ENCODE data around the gene LRRC74B.
A peak's percentile ranks its signal among the peaks of the same experiment; 100 is the strongest.

Gene LRRC74B

GRCh38 chr22:21030621-21031544, 14.9 kb upstream of the LRRC74B start:
- H3K18ac ChIP-seq (ENCODE audit: low read length) = peak overlapping the region; percentile 96
- no peaks in the 10 kb centered on the region for H3K36me3 ChIP-seq (replicated peaks in 1 of 2; ENCODE audit: control insufficient read depth in 2 of 2, insufficient read depth in 2 of 2, low read length in 2 of 2)
- DNase-seq (ENCODE audit: low spot score) = no peak
- no peak overlapping the region for H4K91ac ChIP-seq (ENCODE audit: low read depth, low read length, poor library complexity)
- no peak overlapping the region for H2AFZ ChIP-seq (ENCODE audit: low read length)
- H2BK12ac ChIP-seq (ENCODE audit: low read length) = peak overlapping the region; percentile 89
- no peak overlapping the region for H3K27ac ChIP-seq (replicated peaks; ENCODE audit: low read length)
- peak overlapping the region; percentile 75 for H3K9ac ChIP-seq (ENCODE audit: low read depth, low read length, poor library complexity)
- H2BK15ac ChIP-seq (ENCODE audit: low read length) = peak overlapping the region; percentile 86
- H3K4me3 ChIP-seq (ENCODE audit: low read length in 2 of 2) = no peak overlapping the region
- H3K23ac ChIP-seq (ENCODE audit: low read depth, low read length, poor library complexity) = peak overlapping the region; percentile 93
- peaks cover 1% of the 10 kb centered on the region for H3K79me1 ChIP-seq (ENCODE audit: low read depth, low read length)
- peaks cover 0 to 2% of the 10 kb centered on the region in 2 donors for H3K9me3 ChIP-seq (replicated peaks in 1 of 2; ENCODE audit: control insufficient read depth in 2 of 2, insufficient read depth in 1 of 2, low read depth in 1 of 2, low read length in 2 of 2)
- peaks cover 6 to 18% of the 10 kb centered on the region in 2 donors for H3K4me1 ChIP-seq (ENCODE audit: control insufficient read depth in 2 of 2, insufficient read depth in 1 of 2, low read depth in 1 of 2, low read length in 2 of 2)
- H2AK5ac ChIP-seq (ENCODE audit: low read depth, low read length) = peak overlapping the region; percentile 43
- H3K4ac ChIP-seq (ENCODE audit: low read length) = no peak overlapping the region
- peak overlapping the region; percentile 39 for H3K14ac ChIP-seq (ENCODE audit: low read length)
- no CpG with 5 or more reads among the region's 40 CpGs for WGBS, 2 donors (ENCODE audit: extremely low coverage in 2 of 2, insufficient read length in 2 of 2, insufficient replicate concordance in 1 of 2)
- no peak overlapping the region for H3K4me2 ChIP-seq (ENCODE audit: insufficient read depth, low read length, poor library complexity, severe bottlenecking)
- H2BK5ac ChIP-seq (ENCODE audit: low read length) = peak overlapping the region; percentile 77
- H4K8ac ChIP-seq (ENCODE audit: low read depth, low read length) = no peak overlapping the region
- H3K27me3 ChIP-seq (ENCODE audit: control insufficient read depth in 3 of 3, insufficient read depth in 3 of 3, low read depth in 1 of 3, low read length in 3 of 3) = peaks cover 0 to 51% (median 18%) of the 10 kb centered on the region in 3 experiments
- no peak overlapping the region for H2BK120ac ChIP-seq (ENCODE audit: low read depth, low read length)

- H3K4me1 ChIP-seq (ENCODE audit: control insufficient read depth in 2 of 2, insufficient read depth in 1 of 2, low read depth in 1 of 2, low read length in 2 of 2) = peaks cover 6 to 18% of the 10 kb centered on the region in 2 donors
- peak overlapping the region; percentile 56 for H3K4ac ChIP-seq (ENCODE audit: low read length)
- H3K79me1 ChIP-seq (ENCODE audit: low read depth, low read length) = peaks cover 1% of the 10 kb centered on the region
- H3K23ac ChIP-seq (ENCODE audit: low read depth, low read length, poor library complexity) = peak overlapping the region; percentile 89
- H4K8ac ChIP-seq (ENCODE audit: low read depth, low read length) = no peak overlapping the region
- DNase-seq (ENCODE audit: low spot score) = no peak
- H3K27ac ChIP-seq (replicated peaks; ENCODE audit: low read length) = no peak overlapping the region
- H2AK5ac ChIP-seq (ENCODE audit: low read depth, low read length) = peak overlapping the region; percentile 43
- H4K91ac ChIP-seq (ENCODE audit: low read depth, low read length, poor library complexity) = no peak overlapping the region
- H3K14ac ChIP-seq (ENCODE audit: low read length) = peak overlapping the region; percentile 47
- H3K18ac ChIP-seq (ENCODE audit: low read length) = peak overlapping the region; percentile 96
- no CpG with 5 or more reads among the region's 18 CpGs for WGBS, 2 donors (ENCODE audit: extremely low coverage in 2 of 2, insufficient read length in 2 of 2, insufficient replicate concordance in 1 of 2)
- H3K36me3 ChIP-seq (replicated peaks in 1 of 2; ENCODE audit: control insufficient read depth in 2 of 2, insufficient read depth in 2 of 2, low read length in 2 of 2) = no peaks in the 10 kb centered on the region
- H2BK120ac ChIP-seq (ENCODE audit: low read depth, low read length) = no peak overlapping the region
- no peak overlapping the region for H3K4me3 ChIP-seq (ENCODE audit: low read length in 2 of 2)
- peaks cover 0 to 51% (median 18%) of the 10 kb centered on the region in 3 experiments for H3K27me3 ChIP-seq (ENCODE audit: control insufficient read depth in 3 of 3, insufficient read depth in 3 of 3, low read depth in 1 of 3, low read length in 3 of 3)
- H3K9me3 ChIP-seq (replicated peaks in 1 of 2; ENCODE audit: control insufficient read depth in 2 of 2, insufficient read depth in 1 of 2, low read depth in 1 of 2, low read length in 2 of 2) = peaks cover 0 to 2% of the 10 kb centered on the region in 2 donors
- peak overlapping the region; percentile 79 for H3K4me2 ChIP-seq (ENCODE audit: insufficient read depth, low read length, poor library complexity, severe bottlenecking)
- H2BK15ac ChIP-seq (ENCODE audit: low read length) = peak overlapping the region; percentile 86
- H3K9ac ChIP-seq (ENCODE audit: low read depth, low read length, poor library complexity) = peak overlapping the region; percentile 75
- H2BK5ac ChIP-seq (ENCODE audit: low read length) = peak overlapping the region; percentile 77
- H2AFZ ChIP-seq (ENCODE audit: low read length) = no peak overlapping the region
- peak overlapping the region; percentile 78 for H2BK12ac ChIP-seq (ENCODE audit: low read length)
These were observed 14.2 kb upstream of the LRRC74B start for GRCh38 chr22:21031545-21032036.

GRCh38 chr22:21032037-21032867, 13.5 kb upstream of the LRRC74B start, which contains the start of gene SLC7A4:
Gene SLC7A4 (minus strand): TSS chr22:21032561. CDS start chr22:21031812, 749 bp downstream.
- Histone ChIP-seq H2BK15ac (ENCODE audit: low read length) (peak within 1 kb of the TSS; percentile 86), H3K4me1 (ENCODE audit: control insufficient read depth in 2 of 2, insufficient read depth in 1 of 2, low read depth in 1 of 2, low read length in 2 of 2) (peaks cover 6 to 18% of the 10 kb centered on the region in 2 donors), H3K27ac (replicated peaks; ENCODE audit: low read length) (no peak within 1 kb of the TSS), H3K27me3 (ENCODE audit: control insufficient read depth in 3 of 3, insufficient read depth in 3 of 3, low read depth in 1 of 3, low read length in 3 of 3) (peaks cover 0 to 51% (median 18%) of the 10 kb centered on the region in 3 experiments), H3K4me2 (ENCODE audit: insufficient read depth, low read length, poor library complexity, severe bottlenecking) (peak within 1 kb of the TSS; percentile 79), H3K79me1 (ENCODE audit: low read depth, low read length) (peaks cover 1% of the 10 kb centered on the region), H3K23ac (ENCODE audit: low read depth, low read length, poor library complexity) (peak within 1 kb of the TSS; percentile 89), H2AK5ac (ENCODE audit: low read depth, low read length) (peak within 1 kb of the TSS; percentile 43), H2BK5ac (ENCODE audit: low read length) (peak within 1 kb of the TSS; percentile 77), H3K4me3 (ENCODE audit: low read length in 2 of 2) (peak within 1 kb of the TSS in 1 of 2 donors; percentile 68), H3K9me3 (replicated peaks in 1 of 2; ENCODE audit: control insufficient read depth in 2 of 2, insufficient read depth in 1 of 2, low read depth in 1 of 2, low read length in 2 of 2) (peaks cover 0 to 2% of the 10 kb centered on the region in 2 donors), H3K14ac (ENCODE audit: low read length) (peak within 1 kb of the TSS; percentile 65), H2BK12ac (ENCODE audit: low read length) (peak within 1 kb of the TSS; percentile 78), H4K91ac (ENCODE audit: low read depth, low read length, poor library complexity) (no peak within 1 kb of the TSS), H3K36me3 (replicated peaks in 1 of 2; ENCODE audit: control insufficient read depth in 2 of 2, insufficient read depth in 2 of 2, low read length in 2 of 2) (no peaks in the 10 kb centered on the region), H4K8ac (ENCODE audit: low read depth, low read length) (peak within 1 kb of the TSS; percentile 31), H3K9ac (ENCODE audit: low read depth, low read length, poor library complexity) (peak within 1 kb of the TSS; percentile 83), H2AFZ (ENCODE audit: low read length) (peak within 1 kb of the TSS; percentile 87), H3K4ac (ENCODE audit: low read length) (peak within 1 kb of the TSS; percentile 56), H3K18ac (ENCODE audit: low read length) (peak within 1 kb of the TSS; percentile 96), H2BK120ac (ENCODE audit: low read depth, low read length) (no peak within 1 kb of the TSS)
- no CpG with 5 or more reads among the region's 59 CpGs for WGBS, 2 donors (ENCODE audit: extremely low coverage in 2 of 2, insufficient read length in 2 of 2, insufficient replicate concordance in 1 of 2)
- DNase-seq (ENCODE audit: low spot score) = no peak

Measured in neuronal stem cell (in vitro differentiated cells).